Measurements from ENCODE around the gene PLXNA2.

The PLXNA2 gene

GRCh38 chr1:208243967-208244916 lies at the start of gene PLXNA2:
Gene PLXNA2 (minus strand): TSS chr1:208244384. CDS start chr1:208217922, 26,462 bp downstream.
- DNase-seq = peak; percentile 87

- DNase-seq = no peak
Measured at GRCh38 chr1:208292908-208293307, 48.7 kb upstream of the PLXNA2 start.

GRCh38 chr1:208291923-208292711 lies 47.9 kb upstream of the PLXNA2 start:
- no peak for DNase-seq

GRCh38 chr1:208291129-208291528 lies 46.9 kb upstream of the PLXNA2 start:
- no peak for DNase-seq

GRCh38 chr1:208289716-208290115 lies 45.5 kb upstream of the PLXNA2 start:
- DNase-seq = no peak

- DNase-seq = no peak
Measured at GRCh38 chr1:208288495-208288894, 44.3 kb upstream of the PLXNA2 start.

- peak; percentile 71 for DNase-seq
Measured at GRCh38 chr1:208280681-208281450, 36.7 kb upstream of the PLXNA2 start.

- DNase-seq = no peak
Measured at GRCh38 chr1:208279826-208280588, 35.8 kb upstream of the PLXNA2 start.

GRCh38 chr1:208278638-208279037 lies 34.5 kb upstream of the PLXNA2 start:
- peak; percentile 86 for DNase-seq

- no peak for DNase-seq
Measured at GRCh38 chr1:208276757-208277435, 32.7 kb upstream of the PLXNA2 start.

- no peak for DNase-seq
Measured at GRCh38 chr1:208275083-208275482, 30.9 kb upstream of the PLXNA2 start.

GRCh38 chr1:208273386-208274017 lies 29.3 kb upstream of the PLXNA2 start:
- no peak for DNase-seq

GRCh38 chr1:208272713-208273112 lies 28.5 kb upstream of the PLXNA2 start:
- no peak for DNase-seq

GRCh38 chr1:208272311-208272710 lies 28.1 kb upstream of the PLXNA2 start:
- DNase-seq = no peak

GRCh38 chr1:208271236-208271635 lies 27.1 kb upstream of the PLXNA2 start:
- no peak for DNase-seq

GRCh38 chr1:208270651-208271141 lies 26.5 kb upstream of the PLXNA2 start:
- peak; percentile 45 for DNase-seq

GRCh38 chr1:208269338-208269666 lies 25.1 kb upstream of the PLXNA2 start:
- DNase-seq = no peak

GRCh38 chr1:208268541-208269337 lies 24.6 kb upstream of the PLXNA2 start:
- DNase-seq = no peak

- no peak for DNase-seq
Measured at GRCh38 chr1:208265525-208265924, 21.3 kb upstream of the PLXNA2 start.

GRCh38 chr1:208265122-208265469 lies 20.9 kb upstream of the PLXNA2 start:
- DNase-seq = no peak
